SK-N-SH treated with all-trans-retinoic acid at 6 μM for 48 hours (cell line): ENCODE results near the gene SPIN4.
"Not testable (repeated sequence)": the region's sequence is repeated elsewhere in the genome, so short reads cannot be mapped to it uniquely, and the experiment has no call there.

Source experiments
- ATAC-seq: fragments of 200-7000 bp; cut with Tn5 transposase; 3 replicates; pipeline ENCODE4 v1.9.1; 2020; ENCODE audit warnings: mild to moderate bottlenecking, moderate library complexity
- ARNTL ChIP-seq: fragments of 450-650 bp; formaldehyde crosslinking; IDR thresholded peaks from 2 replicates; pipeline ENCODE4 v1.5.0; 2020; ENCODE audit warnings: low read depth, mild to moderate bottlenecking, moderate library complexity, borderline replicate concordance
- CREB5 ChIP-seq: fragments of 250-450 bp; sonication (Bioruptor Pico); IDR thresholded peaks from 2 replicates; pipeline ENCODE4 v1.5.1; 2020; ENCODE audit warnings: low read depth, mild to moderate bottlenecking, moderate library complexity
- CSDC2 ChIP-seq: fragments of 250-450 bp; sonication (Bioruptor Pico); IDR thresholded peaks from 2 replicates; pipeline ENCODE4 v1.5.0; 2020; ENCODE audit warnings: mild to moderate bottlenecking, moderate library complexity
- ESRRG ChIP-seq: fragments of 250-450 bp; sonication (Bioruptor Pico); IDR thresholded peaks from 2 replicates; pipeline ENCODE4 v1.6.1; 2021; ENCODE audit warnings: mild to moderate bottlenecking
- GLIS3 ChIP-seq: fragments of 250-450 bp; sonication (Bioruptor Pico); IDR thresholded peaks from 2 replicates; pipeline ENCODE4 v1.5.0; 2020; ENCODE audit warnings: mild to moderate bottlenecking, moderate library complexity
- ISL1 ChIP-seq: fragments of 250-450 bp; sonication (Bioruptor Pico); IDR thresholded peaks from 2 replicates; pipeline ENCODE4 v2.1.2; 2022; ENCODE audit warnings: mild to moderate bottlenecking, moderate library complexity
- POU6F1 ChIP-seq: fragments of 250-450 bp; sonication (Bioruptor Pico); IDR thresholded peaks from 2 replicates; pipeline ENCODE4 v1.8.0; 2021; ENCODE audit warnings: low read depth, mild to moderate bottlenecking, moderate library complexity, borderline replicate concordance
- PPARA ChIP-seq: fragments of 250-450 bp; sonication (Bioruptor Pico); IDR thresholded peaks from 2 replicates; pipeline ENCODE4 v1.5.0; 2020; ENCODE audit warnings: mild to moderate bottlenecking, borderline replicate concordance
- RARB ChIP-seq: fragments of 250-450 bp; sonication (Bioruptor Pico); IDR thresholded peaks from 2 replicates; pipeline ENCODE4 v1.8.0; 2021; ENCODE audit warnings: mild to moderate bottlenecking, moderate library complexity
- TOX ChIP-seq: fragments of 250-450 bp; sonication (Bioruptor Pico); IDR thresholded peaks from 2 replicates; pipeline ENCODE4 v1.8.0; 2021; ENCODE audit warnings: mild to moderate bottlenecking, moderate library complexity, borderline replicate concordance
- ZFP3 ChIP-seq: fragments of 250-450 bp; sonication (Bioruptor Pico); IDR thresholded peaks from 2 replicates; pipeline ENCODE4 v1.5.0; 2020; ENCODE audit warnings: mild to moderate bottlenecking, moderate library complexity
- ZFP30 ChIP-seq: fragments of 450-650 bp; formaldehyde crosslinking; IDR thresholded peaks from 2 replicates; pipeline ENCODE4 v1.5.0; 2022; ENCODE audit warnings: mild to moderate bottlenecking, moderate library complexity
- ZNF565 ChIP-seq: fragments of 450-650 bp; formaldehyde crosslinking; conservative IDR thresholded peaks from 2 replicates; pipeline ENCODE4 v1.5.0; 2020; ENCODE audit warnings: low read depth, mild to moderate bottlenecking, moderate library complexity
- ZNF70 ChIP-seq: fragments of 450-650 bp; formaldehyde crosslinking; IDR thresholded peaks from 2 replicates; pipeline ENCODE4 v1.5.0; 2020; ENCODE audit warnings: mild to moderate bottlenecking, moderate library complexity
- ZNF8 ChIP-seq: fragments of 450-650 bp; formaldehyde crosslinking; IDR thresholded peaks from 2 replicates; pipeline ENCODE4 v1.5.0; 2020; ENCODE audit warnings: mild to moderate bottlenecking, moderate library complexity
- TF ChIP-seq, protein P1 (sequence below): fragments of 250-450 bp; sonication (Bioruptor Pico); IDR thresholded peaks from 2 replicates; pipeline ENCODE4 v1.8.0; 2020; ENCODE audit warnings: mild to moderate bottlenecking, moderate library complexity, borderline replicate concordance
- TF ChIP-seq, protein P2 (sequence below): fragments of 250-450 bp; sonication (Bioruptor Pico); IDR thresholded peaks from 2 replicates; pipeline ENCODE4 v1.5.1; 2021; ENCODE audit warnings: mild to moderate bottlenecking, moderate library complexity

SPIN4 gene

DNA sequence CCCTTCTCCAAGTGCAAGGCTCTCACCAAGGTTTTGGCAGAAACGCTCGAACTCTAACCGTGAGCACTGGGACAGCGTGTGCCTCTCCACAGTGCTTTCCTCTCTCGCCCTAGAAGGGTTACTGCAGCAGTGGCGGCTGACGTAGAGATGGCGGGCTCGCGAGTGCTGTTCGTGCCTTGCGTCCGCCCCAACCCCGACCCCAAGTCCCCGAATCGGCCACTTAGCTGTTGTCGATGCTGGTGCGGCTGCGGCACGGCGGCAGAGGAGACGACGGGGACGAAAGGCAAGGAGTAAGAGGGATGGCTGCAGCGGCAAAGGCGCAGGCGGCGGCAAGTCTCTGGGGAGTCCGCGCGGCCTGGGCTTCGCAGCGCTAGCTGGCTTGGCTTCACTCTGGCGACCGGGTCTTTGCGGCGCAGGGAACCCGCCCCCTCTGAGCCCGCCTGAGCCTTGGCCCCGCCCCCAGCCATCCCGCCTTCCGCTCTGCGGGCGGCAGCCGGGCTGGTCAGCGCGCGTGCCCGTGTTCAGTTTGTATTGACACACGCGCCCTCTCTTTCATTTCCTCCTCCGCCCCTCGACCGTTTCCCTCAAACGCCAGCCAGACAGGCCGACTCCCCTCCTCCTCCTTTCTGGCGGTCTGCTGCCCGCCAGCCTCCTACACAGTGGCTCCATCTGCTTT is at the start of gene SPIN4:
TSS of gene SPIN4 (minus strand) at position 392 of the 676 bp plus-strand sequence. CDS start 513 bp downstream, outside the sequence.
- TF ChIP-seq, protein P1, sequence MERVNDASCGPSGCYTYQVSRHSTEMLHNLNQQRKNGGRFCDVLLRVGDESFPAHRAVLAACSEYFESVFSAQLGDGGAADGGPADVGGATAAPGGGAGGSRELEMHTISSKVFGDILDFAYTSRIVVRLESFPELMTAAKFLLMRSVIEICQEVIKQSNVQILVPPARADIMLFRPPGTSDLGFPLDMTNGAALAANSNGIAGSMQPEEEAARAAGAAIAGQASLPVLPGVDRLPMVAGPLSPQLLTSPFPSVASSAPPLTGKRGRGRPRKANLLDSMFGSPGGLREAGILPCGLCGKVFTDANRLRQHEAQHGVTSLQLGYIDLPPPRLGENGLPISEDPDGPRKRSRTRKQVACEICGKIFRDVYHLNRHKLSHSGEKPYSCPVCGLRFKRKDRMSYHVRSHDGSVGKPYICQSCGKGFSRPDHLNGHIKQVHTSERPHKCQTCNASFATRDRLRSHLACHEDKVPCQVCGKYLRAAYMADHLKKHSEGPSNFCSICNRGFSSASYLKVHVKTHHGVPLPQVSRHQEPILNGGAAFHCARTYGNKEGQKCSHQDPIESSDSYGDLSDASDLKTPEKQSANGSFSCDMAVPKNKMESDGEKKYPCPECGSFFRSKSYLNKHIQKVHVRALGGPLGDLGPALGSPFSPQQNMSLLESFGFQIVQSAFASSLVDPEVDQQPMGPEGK (CRISPR knock-in tag) = no peak
- TF ChIP-seq CREB5 (CRISPR knock-in tag) (no peak), ZNF565 (no peak), ISL1 (CRISPR knock-in tag) (no peak), ZNF8 (no peak), POU6F1 (CRISPR knock-in tag) (no peak), ZFP30 (CRISPR knock-in tag) (no peak), GLIS3 (CRISPR knock-in tag) (no peak), ARNTL (no peak)
- TF ChIP-seq, protein P2, sequence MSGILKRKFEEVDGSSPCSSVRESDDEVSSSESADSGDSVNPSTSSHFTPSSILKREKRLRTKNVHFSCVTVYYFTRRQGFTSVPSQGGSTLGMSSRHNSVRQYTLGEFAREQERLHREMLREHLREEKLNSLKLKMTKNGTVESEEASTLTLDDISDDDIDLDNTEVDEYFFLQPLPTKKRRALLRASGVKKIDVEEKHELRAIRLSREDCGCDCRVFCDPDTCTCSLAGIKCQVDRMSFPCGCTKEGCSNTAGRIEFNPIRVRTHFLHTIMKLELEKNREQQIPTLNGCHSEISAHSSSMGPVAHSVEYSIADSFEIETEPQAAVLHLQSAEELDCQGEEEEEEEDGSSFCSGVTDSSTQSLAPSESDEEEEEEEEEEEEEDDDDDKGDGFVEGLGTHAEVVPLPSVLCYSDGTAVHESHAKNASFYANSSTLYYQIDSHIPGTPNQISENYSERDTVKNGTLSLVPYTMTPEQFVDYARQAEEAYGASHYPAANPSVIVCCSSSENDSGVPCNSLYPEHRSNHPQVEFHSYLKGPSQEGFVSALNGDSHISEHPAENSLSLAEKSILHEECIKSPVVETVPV (CRISPR knock-in tag) = no peak
- ATAC-seq = peak; percentile 97

DNA sequence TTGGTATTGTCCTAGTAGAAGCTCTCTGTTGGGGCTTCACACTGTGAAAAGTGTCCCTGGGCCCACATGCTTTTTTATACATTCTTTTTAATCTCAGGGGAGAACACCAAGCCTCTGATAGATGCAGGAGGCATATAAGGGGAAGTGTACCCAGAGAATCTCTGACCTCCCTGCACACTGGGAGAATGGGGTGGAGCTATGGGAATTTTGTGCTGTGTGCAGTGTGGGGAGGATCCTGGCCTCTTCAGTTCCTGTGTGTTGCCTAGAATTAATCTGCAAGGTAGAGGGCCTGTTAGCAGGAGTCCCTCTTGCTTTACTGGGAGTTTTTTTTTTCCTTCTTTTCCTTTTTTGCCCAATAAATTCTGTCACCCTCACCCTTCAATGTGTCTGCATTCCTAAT is 49.2 kb upstream of the SPIN4 start:
- TF ChIP-seq ESRRG (no peak), ZNF565 (no peak), CREB5 (CRISPR knock-in tag) (no peak), RARB (CRISPR knock-in tag) (no peak), ISL1 (CRISPR knock-in tag) (no peak), ZFP3 (CRISPR knock-in tag) (no peak), CSDC2 (CRISPR knock-in tag) (no peak), ARNTL (no peak), ZNF70 (CRISPR knock-in tag) (no peak), PPARA (CRISPR knock-in tag) (no peak)
- TF ChIP-seq, protein P1 (CRISPR knock-in tag) = no peak

DNA sequence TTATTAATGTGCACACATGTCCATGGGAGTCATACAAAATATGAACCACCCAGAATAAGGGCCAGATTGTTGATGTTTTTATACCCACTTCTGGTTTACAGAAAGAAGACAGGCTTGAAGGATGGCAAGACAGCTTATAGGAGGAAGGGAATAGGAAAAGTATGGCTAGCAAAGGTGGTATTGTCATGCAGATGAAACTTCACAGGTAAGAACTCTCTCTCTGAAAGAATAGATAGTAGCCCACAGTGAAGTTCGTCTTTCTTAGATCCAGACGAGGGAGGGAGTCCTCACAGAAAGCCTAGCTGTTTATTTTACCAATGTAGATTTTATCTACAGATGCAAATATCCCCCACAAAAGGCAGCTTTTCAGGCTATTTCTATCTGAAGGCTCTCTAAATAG is 43.7 kb upstream of the SPIN4 start:
- TF ChIP-seq, protein P1 (CRISPR knock-in tag) = no peak
- TF ChIP-seq ZFP30 (CRISPR knock-in tag) (no peak), ZNF565 (no peak), POU6F1 (CRISPR knock-in tag) (no peak), CSDC2 (CRISPR knock-in tag) (no peak), TOX (CRISPR knock-in tag) (no peak), ESRRG (no peak)
- no peak for ATAC-seq

More for the DNA sequence above, 49.2 kb upstream of the SPIN4 start:
- ATAC-seq = no peak

GRCh38 chrX:63393094-63393493 is 42.0 kb upstream of the SPIN4 start:
- ATAC-seq = not testable (repeated sequence)
